Trophoblast cell (in vitro differentiated cells and primary cell): Measurements from ENCODE around the gene SUFU.

Source experiments
- DNase-seq, 2 donors: peaks; one replicate each; pipeline ENCODE4 v3.0.0-alpha.2; 2016
- H2AFZ ChIP-seq: 2 replicates; pipeline ENCODE4 v1.6.1; 2013; ENCODE audit warnings: low read length, moderate library complexity, mild to moderate bottlenecking; ENCODE audit not compliant: insufficient read depth, poor library complexity
- H2AK5ac ChIP-seq: 2 replicates; pipeline ENCODE4 v1.6.1; 2013; ENCODE audit warnings: mild to moderate bottlenecking, low read length
- H2BK120ac ChIP-seq: 2 replicates; pipeline ENCODE4 v1.6.1; 2013; ENCODE audit warnings: low read length, mild to moderate bottlenecking, moderate library complexity; ENCODE audit not compliant: insufficient read depth, poor library complexity
- H2BK12ac ChIP-seq: 2 replicates; pipeline ENCODE4 v1.6.1; 2013; ENCODE audit warnings: mild to moderate bottlenecking, low read length, moderate library complexity
- H2BK5ac ChIP-seq: 2 replicates; pipeline ENCODE4 v1.6.1; 2013; ENCODE audit warnings: low read length, low read depth, moderate library complexity, mild to moderate bottlenecking; ENCODE audit not compliant: poor library complexity
- H3K14ac ChIP-seq: 2 replicates; pipeline ENCODE4 v1.6.1; 2013; ENCODE audit warnings: mild to moderate bottlenecking, low read length
- H3K18ac ChIP-seq: 2 replicates; pipeline ENCODE4 v1.6.1; 2013; ENCODE audit warnings: mild to moderate bottlenecking, low read length
- H3K23ac ChIP-seq: 2 replicates; pipeline ENCODE4 v1.6.1; 2013; ENCODE audit warnings: low read length
- H3K27ac ChIP-seq: 2 replicates; pipeline ENCODE4 v1.5.1; 2013; ENCODE audit warnings: low read depth, mild to moderate bottlenecking, inconsistent platforms, low read length, moderate library complexity
- H3K27me3 ChIP-seq: 2 replicates; pipeline ENCODE4 v1.6.1; 2013; ENCODE audit warnings: inconsistent platforms, mild to moderate bottlenecking, low read length, moderate library complexity; ENCODE audit not compliant: insufficient read depth
- H3K36me3 ChIP-seq, 2 experiments: 1 replicate in 1 of 2; 2 replicates in 1 of 2; pipeline ENCODE4 v1.6.1; 2013; ENCODE audit warnings: low read length in 2 of 2, mild to moderate bottlenecking in 2 of 2, moderate library complexity in 1 of 2; ENCODE audit not compliant: insufficient read depth in 2 of 2, control insufficient read depth in 1 of 2
- H3K4ac ChIP-seq: 2 replicates; pipeline ENCODE4 v1.6.1; 2013; ENCODE audit warnings: low read depth, mild to moderate bottlenecking, low read length, moderate library complexity
- H3K4me1 ChIP-seq, 2 experiments: 1 replicate in 1 of 2; 2 replicates in 1 of 2; pipeline ENCODE4 v1.6.1; 2013; ENCODE audit warnings: low read length in 2 of 2, mild to moderate bottlenecking in 2 of 2, moderate library complexity in 1 of 2; ENCODE audit not compliant: insufficient read depth in 2 of 2, control insufficient read depth in 1 of 2
- H3K4me2 ChIP-seq: 2 replicates; pipeline ENCODE4 v1.6.1; 2013; ENCODE audit warnings: inconsistent platforms, mild to moderate bottlenecking, low read length, moderate library complexity
- H3K4me3 ChIP-seq: 2 replicates; pipeline ENCODE4 v1.5.1; 2013; ENCODE audit warnings: mild to moderate bottlenecking, low read depth, low read length, inconsistent platforms
- H3K79me1 ChIP-seq: one replicate; pipeline ENCODE4 v1.6.1; 2013; ENCODE audit warnings: low read length
- H3K79me2 ChIP-seq: 2 replicates; pipeline ENCODE4 v1.6.1; 2013; ENCODE audit warnings: low read length, mild to moderate bottlenecking; ENCODE audit not compliant: control insufficient read depth, insufficient read depth, poor library complexity
- H3K9ac ChIP-seq: 2 replicates; pipeline ENCODE4 v1.6.1; 2013; ENCODE audit warnings: mild to moderate bottlenecking, low read length
- H3K9me3 ChIP-seq: 2 replicates; pipeline ENCODE4 v1.6.1; 2013; ENCODE audit warnings: low read depth, mild to moderate bottlenecking, control low read depth, inconsistent platforms, low read length; ENCODE audit not compliant: insufficient read depth
- H4K12ac ChIP-seq: 2 replicates; pipeline ENCODE4 v1.6.1; 2013; ENCODE audit warnings: low read depth, mild to moderate bottlenecking, low read length, moderate library complexity
- H4K8ac ChIP-seq: 2 replicates; pipeline ENCODE4 v1.6.1; 2013; ENCODE audit warnings: low read depth, mild to moderate bottlenecking, low read length, moderate library complexity
- H4K91ac ChIP-seq: one replicate; pipeline ENCODE4 v1.6.1; 2013; ENCODE audit warnings: low read depth, mild to moderate bottlenecking, low read length, moderate library complexity
- WGBS: extraction: QIAGEN DNeasy Blood & Tissue Kit; methylation state at CpG from one replicate; pipeline ENCODE4 v1.1.7; 2013; ENCODE audit warnings: missing lambda C conversion rate; ENCODE audit not compliant: insufficient read length, insufficient coverage; ENCODE audit errors: extremely low coverage; 5-methylcytosine and 5-hydroxymethylcytosine counted together

Gene SUFU

GRCh38 chr10:102611514-102612087 is 107.8 kb downstream of the SUFU start:
- H2BK12ac ChIP-seq, result peak overlapping the region; percentile 63
- no peak overlapping the region for H3K4me3 ChIP-seq
- H3K79me1 ChIP-seq, result peaks cover 10% of the 10 kb centered on the region
- H3K18ac ChIP-seq, result no peak overlapping the region
- no peak overlapping the region for H3K23ac ChIP-seq
- H3K14ac ChIP-seq, result peak overlapping the region; percentile 20
- H3K36me3 ChIP-seq, result peaks cover 20 to 25% of the 10 kb centered on the region in 2 experiments
- peaks cover 20 to 30% of the 10 kb centered on the region in 2 experiments for H3K4me1 ChIP-seq
- no peaks in the 10 kb centered on the region for H3K27me3 ChIP-seq
- no peak overlapping the region for H3K9ac ChIP-seq
- no peak for DNase-seq
- H2BK5ac ChIP-seq, result peak overlapping the region; percentile 31
- H3K4me2 ChIP-seq, result no peak overlapping the region
- H4K91ac ChIP-seq, result no peak overlapping the region
- H4K8ac ChIP-seq, result peak overlapping the region; percentile 35
- no peak overlapping the region for H3K27ac ChIP-seq
- no peak overlapping the region for H4K12ac ChIP-seq
- H3K79me2 ChIP-seq, result peaks cover 3% of the 10 kb centered on the region
- no peak overlapping the region for H2AFZ ChIP-seq
- no peak overlapping the region for H3K4ac ChIP-seq
- no peak overlapping the region for H2AK5ac ChIP-seq
- no peaks in the 10 kb centered on the region for H3K9me3 ChIP-seq
- no CpG with 5 or more reads among the region's 4 CpGs for whole genome bisulfite sequencing
- no peak overlapping the region for H2BK120ac ChIP-seq

- Histone ChIP-seq H2AFZ (no peak overlapping the region), H3K79me2 (peaks cover 3% of the 10 kb centered on the region), H3K4me2 (no peak overlapping the region), H3K23ac (no peak overlapping the region), H4K91ac (no peak overlapping the region), H3K18ac (peak overlapping the region; percentile 47), H2BK5ac (no peak overlapping the region), H3K27me3 (no peaks in the 10 kb centered on the region), H3K27ac (no peak overlapping the region), H2AK5ac (no peak overlapping the region), H3K36me3 (peaks cover 31 to 36% of the 10 kb centered on the region in 2 experiments), H3K4me1 (peaks cover 20 to 30% of the 10 kb centered on the region in 2 experiments), H3K4me3 (no peak overlapping the region), H2BK12ac (peak overlapping the region; percentile 47), H3K9ac (no peak overlapping the region), H3K4ac (no peak overlapping the region), H2BK120ac (peak overlapping the region; percentile 27), H3K14ac (peak overlapping the region; percentile 35), H3K9me3 (no peaks in the 10 kb centered on the region), H4K12ac (no peak overlapping the region), H3K79me1 (peaks cover 10% of the 10 kb centered on the region), H4K8ac (no peak overlapping the region)
- DNase-seq, result no peak
- WGBS, result no CpG with 5 or more reads among the region's 8 CpGs
Observed at GRCh38 chr10:102612964-102613275, 109.1 kb downstream of the SUFU start.

GRCh38 chr10:102613286-102613685 is 109.5 kb downstream of the SUFU start:
- H3K18ac ChIP-seq, result peak overlapping the region; percentile 47
- no peak overlapping the region for H3K23ac ChIP-seq
- H3K36me3 ChIP-seq, result peaks cover 32 to 39% of the 10 kb centered on the region in 2 experiments
- WGBS, result no CpG with 5 or more reads among the region's 7 CpGs
- peak overlapping the region; percentile 41 for H2BK12ac ChIP-seq
- H3K4me3 ChIP-seq, result no peak overlapping the region
- peak overlapping the region; percentile 76 for H2AK5ac ChIP-seq
- no peak for DNase-seq
- H4K91ac ChIP-seq, result no peak overlapping the region
- H2BK120ac ChIP-seq, result peak overlapping the region; percentile 27
- H3K14ac ChIP-seq, result peak overlapping the region; percentile 35
- H3K27me3 ChIP-seq, result no peaks in the 10 kb centered on the region
- peaks cover 20 to 30% of the 10 kb centered on the region in 2 experiments for H3K4me1 ChIP-seq
- H2AFZ ChIP-seq, result peak overlapping the region; percentile 39
- peaks cover 3% of the 10 kb centered on the region for H3K79me2 ChIP-seq
- H3K9me3 ChIP-seq, result no peaks in the 10 kb centered on the region
- no peak overlapping the region for H3K27ac ChIP-seq
- H2BK5ac ChIP-seq, result peak overlapping the region; percentile 12
- H4K8ac ChIP-seq, result peak overlapping the region; percentile 23
- H3K4ac ChIP-seq, result no peak overlapping the region
- H4K12ac ChIP-seq, result no peak overlapping the region
- H3K4me2 ChIP-seq, result no peak overlapping the region
- H3K79me1 ChIP-seq, result peaks cover 10% of the 10 kb centered on the region
- no peak overlapping the region for H3K9ac ChIP-seq

- H4K91ac ChIP-seq, result no peak overlapping the region
- H2AK5ac ChIP-seq, result no peak overlapping the region
- no peak overlapping the region for H2BK5ac ChIP-seq
- no peak overlapping the region for H3K14ac ChIP-seq
- H3K18ac ChIP-seq, result no peak overlapping the region
- H3K4me2 ChIP-seq, result no peak overlapping the region
- no peak overlapping the region for H3K9ac ChIP-seq
- no peak for DNase-seq
- H3K36me3 ChIP-seq, result peaks cover 32 to 41% of the 10 kb centered on the region in 2 experiments
- H3K79me1 ChIP-seq, result peaks cover 10% of the 10 kb centered on the region
- H2BK120ac ChIP-seq, result no peak overlapping the region
- no peak overlapping the region for H4K12ac ChIP-seq
- H4K8ac ChIP-seq, result no peak overlapping the region
- no peak overlapping the region for H3K4ac ChIP-seq
- no peaks in the 10 kb centered on the region for H3K27me3 ChIP-seq
- H3K79me2 ChIP-seq, result peaks cover 3% of the 10 kb centered on the region
- WGBS, result no CpG with 5 or more reads among the region's 8 CpGs
- no peak overlapping the region for H2BK12ac ChIP-seq
- no peak overlapping the region for H3K4me3 ChIP-seq
- H3K27ac ChIP-seq, result no peak overlapping the region
- no peaks in the 10 kb centered on the region for H3K9me3 ChIP-seq
- no peak overlapping the region for H2AFZ ChIP-seq
- H3K23ac ChIP-seq, result no peak overlapping the region
- peaks cover 20 to 30% of the 10 kb centered on the region in 2 experiments for H3K4me1 ChIP-seq
Observed at GRCh38 chr10:102613785-102614184, 110.0 kb downstream of the SUFU start.
